Kidney (tissue), 14 donors: ENCODE measurements around the gene MTMR11. TPM values are rescaled to one million over a fixed set of nuclear protein-coding genes. Genes with fewer than 3 reads are reported as not detected.

ENCODE experiments used
- DNase-seq, 5 donors: peaks; one replicate each; pipeline ENCODE4 v3.0.0-alpha.2; 2013 to 2020
- FAIRE-seq: peaks from 2 replicates; lab custom pipeline; 2012; peaks lifted over from hg19 to GRCh38; lab: Jason Lieb, UNC
- H3K27ac ChIP-seq, 2 donors: one replicate each; pipeline ENCODE4 v1.7.0; 2013; ENCODE audit warnings: low read depth in 2 of 2, low read length in 2 of 2, inconsistent platforms in 1 of 2
- H3K27me3 ChIP-seq: one replicate; pipeline ENCODE4 v1.7.1; 2013; ENCODE audit warnings: low read length, inconsistent platforms; ENCODE audit not compliant: control insufficient read depth, insufficient read depth
- H3K36me3 ChIP-seq, 3 donors: one replicate each; pipeline versions ENCODE4 v1.7.0 to v1.7.1; 2013; ENCODE audit warnings: low read length in 3 of 3, control low read depth in 1 of 3, inconsistent platforms in 1 of 3; ENCODE audit not compliant: insufficient read depth in 3 of 3, control insufficient read depth in 2 of 3
- H3K4me1 ChIP-seq, 3 donors: one replicate each; pipeline versions ENCODE4 v1.7.0 to v1.7.1; 2013; ENCODE audit warnings: low read length in 3 of 3, inconsistent platforms in 1 of 3, low read depth in 1 of 3; ENCODE audit not compliant: control insufficient read depth in 2 of 3, insufficient read depth in 2 of 3
- H3K4me3 ChIP-seq, 3 donors: one replicate each; pipeline versions ENCODE4 v1.7.0 to v1.8.1; 2013; ENCODE audit warnings: low read length in 3 of 3, control low read depth in 1 of 3, inconsistent platforms in 1 of 3
- H3K9ac ChIP-seq, 3 donors: one replicate each; pipeline versions ENCODE4 v1.7.0 to v1.7.1; 2013; ENCODE audit warnings: low read length in 3 of 3, control low read depth in 1 of 3, inconsistent platforms in 1 of 3
- H3K9me3 ChIP-seq, 3 donors: one replicate each; pipeline versions ENCODE4 v1.7.0 to v1.7.1; 2013; ENCODE audit warnings: low read length in 3 of 3, control low read depth in 1 of 3, inconsistent platforms in 1 of 3; ENCODE audit not compliant: control insufficient read depth in 2 of 3, insufficient read depth in 1 of 3
- intact Hi-C: fragments of 100-400 bp; cut with DNase I; formaldehyde crosslinking; loops from one replicate; pipeline ENCODE4 v1.11.1; 2022
- polyA plus RNA-seq: library from polyadenylated mRNA; stranded (reverse); fragments of 350-450 nt; fragmentation: Illumina TruSeq; extraction: RNeasy Lipid Tissue Mini Kit (QIAGEN cat#74804); gene quantifications from one replicate; pipeline ENCODE4 v1.2.3, GENCODE V29; 2014; ENCODE audit warnings: low read depth, low replicate concordance; ENCODE audit not compliant: insufficient read depth
- total RNA-seq: library from RNA; stranded (reverse); fragmentation: NEBNext Ultra II Directional; extraction: Animal tissue kit (Norgen Biotek cat#: 25700); gene quantifications from one replicate; pipeline ENCODE4 v1.2.1, GENCODE V29; 2021
- TF ChIP-seq, protein P1 (sequence below): IDR thresholded peaks from 3 replicates; pipeline ENCODE4 v1.5.1; 2012; ENCODE audit warnings: mild to moderate bottlenecking, moderate library complexity, borderline replicate concordance; ENCODE audit not compliant: insufficient read depth; ENCODE audit errors: extremely low read depth
- donor health status: control.
- donor health status: control.
- donor health status: control.
- donor health status: control.
- donor health status: control.
- donor health status: DM: yes; HTN: yes; CAD: no.
- donor health status: Normal renal cell carcinoma (clear cell type).

The MTMR11 gene
- total and polyA plus RNA-seq, 2 donors from 2014 or later: 21.6 to 24.7 TPM

GRCh38 chr1:149884433-149885338, 52.0 kb downstream of the MTMR11 start:
- FAIRE-seq (no peak), DNase-seq (peak in 4 of 5 donors; percentile 43 to 80 (median 62))
- Histone ChIP-seq H3K9ac (peak overlapping the region; percentile 27 to 99 (median 90)), H3K4me1 (peaks cover 0 to 11% (median 8%) of the 10 kb centered on the region in 3 donors), H3K27me3 (no peaks in the 10 kb centered on the region), H3K36me3 (no peaks in the 10 kb centered on the region), H3K9me3 (no peaks in the 10 kb centered on the region), H3K27ac (peak overlapping the region; percentile 94 to 98), H3K4me3 (peak overlapping the region; percentile 64 to 95 (median 94))
- TF ChIP-seq, protein P1, sequence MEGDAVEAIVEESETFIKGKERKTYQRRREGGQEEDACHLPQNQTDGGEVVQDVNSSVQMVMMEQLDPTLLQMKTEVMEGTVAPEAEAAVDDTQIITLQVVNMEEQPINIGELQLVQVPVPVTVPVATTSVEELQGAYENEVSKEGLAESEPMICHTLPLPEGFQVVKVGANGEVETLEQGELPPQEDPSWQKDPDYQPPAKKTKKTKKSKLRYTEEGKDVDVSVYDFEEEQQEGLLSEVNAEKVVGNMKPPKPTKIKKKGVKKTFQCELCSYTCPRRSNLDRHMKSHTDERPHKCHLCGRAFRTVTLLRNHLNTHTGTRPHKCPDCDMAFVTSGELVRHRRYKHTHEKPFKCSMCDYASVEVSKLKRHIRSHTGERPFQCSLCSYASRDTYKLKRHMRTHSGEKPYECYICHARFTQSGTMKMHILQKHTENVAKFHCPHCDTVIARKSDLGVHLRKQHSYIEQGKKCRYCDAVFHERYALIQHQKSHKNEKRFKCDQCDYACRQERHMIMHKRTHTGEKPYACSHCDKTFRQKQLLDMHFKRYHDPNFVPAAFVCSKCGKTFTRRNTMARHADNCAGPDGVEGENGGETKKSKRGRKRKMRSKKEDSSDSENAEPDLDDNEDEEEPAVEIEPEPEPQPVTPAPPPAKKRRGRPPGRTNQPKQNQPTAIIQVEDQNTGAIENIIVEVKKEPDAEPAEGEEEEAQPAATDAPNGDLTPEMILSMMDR: no peak
- intact Hi-C loops: no loop called here

- Histone ChIP-seq H3K9ac (no peak overlapping the region), H3K4me3 (no peak overlapping the region), H3K27ac (no peak overlapping the region)
Observed at GRCh38 chr1:149883598-149884247, 53.0 kb downstream of the MTMR11 start.

GRCh38 chr1:149881876-149882275, 54.8 kb downstream of the MTMR11 start:
- no peaks in the 10 kb centered on the region for H3K36me3 ChIP-seq

More at GRCh38 chr1:149883598-149884247, 53.0 kb downstream of the MTMR11 start:
- intact Hi-C loops: no loop called here
- DNase-seq (peak in 1 of 5 donors; percentile 23), FAIRE-seq (no peak)
- Histone ChIP-seq H3K4me1 (peaks cover 0 to 8% (median 8%) of the 10 kb centered on the region in 3 donors), H3K36me3 (no peaks in the 10 kb centered on the region), H3K27me3 (no peaks in the 10 kb centered on the region), H3K9me3 (no peaks in the 10 kb centered on the region)
- TF ChIP-seq, protein P1: no peak

More at GRCh38 chr1:149881876-149882275, 54.8 kb downstream of the MTMR11 start:
- intact Hi-C loops: no loop called here
- Histone ChIP-seq H3K4me3 (no peak overlapping the region), H3K4me1 (peaks cover 0 to 8% (median 8%) of the 10 kb centered on the region in 3 donors), H3K9me3 (no peaks in the 10 kb centered on the region), H3K9ac (no peak overlapping the region), H3K27me3 (no peaks in the 10 kb centered on the region), H3K27ac (no peak overlapping the region)
- DNase-seq: no peak
- no peak for FAIRE-seq
- TF ChIP-seq, protein P1: no peak
